Measurements from ENCODE around the gene GPSM1.

The GPSM1 gene

DNA sequence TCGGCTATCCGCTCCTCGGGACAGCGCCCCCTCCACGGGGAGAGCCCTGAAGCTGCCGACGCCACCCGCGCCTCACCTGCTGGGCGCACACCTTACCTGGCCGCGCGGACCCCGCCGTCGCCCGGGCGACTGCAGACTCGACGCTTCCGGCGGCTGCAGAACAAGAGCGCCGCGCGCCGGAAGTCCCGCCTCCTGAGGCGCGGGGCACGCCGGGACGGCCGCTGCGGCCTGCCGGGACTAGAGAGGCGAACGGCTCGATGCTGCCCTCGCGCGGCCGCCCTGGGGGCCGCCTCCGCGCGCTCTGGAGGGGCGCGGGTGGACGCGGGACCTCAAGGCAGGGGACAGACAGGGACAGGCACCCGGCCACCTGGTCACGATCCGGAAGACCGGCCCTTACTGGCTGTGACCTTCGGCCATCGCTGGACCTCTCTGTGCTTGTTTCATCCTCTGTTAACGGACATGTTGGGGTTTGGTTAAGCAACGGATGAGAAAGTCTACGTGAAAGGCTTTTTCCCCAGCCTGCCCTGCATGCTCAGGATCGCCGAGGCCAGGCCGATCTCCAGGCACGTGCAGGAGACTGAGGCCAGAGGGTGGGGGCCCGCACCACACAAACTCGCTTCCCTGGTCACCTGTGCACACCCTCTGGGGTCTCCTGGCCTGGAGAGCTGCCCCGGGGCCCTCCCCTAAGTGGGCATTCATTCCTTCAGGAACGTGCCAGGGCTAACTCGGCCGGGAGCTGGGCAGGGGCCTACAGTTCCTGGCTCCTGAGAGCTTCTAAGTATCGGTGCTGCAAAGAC, 72.9 kb downstream of the GPSM1 start, which contains the start of gene SNAPC4:
Gene SNAPC4, minus strand, starts transcription at position 133 of the 797 bp plus-strand sequence. CDS start 1,742 bp downstream, outside the sequence.
- TF ChIP-seq ZBTB7A (IDR thresholded peaks at IDR 0.05; ENCODE audit: low read depth): peak; percentile 92
- no peak for TF ChIP-seq USF1 (IDR thresholded peaks at IDR 0.05)
- TF ChIP-seq TCF12 (IDR thresholded peaks at IDR 0.05; ENCODE audit: low read depth): no peak; the same call in 1 of the 2 replicates
- no peak for TF ChIP-seq EP300 (IDR thresholded peaks at IDR 0.05; ENCODE audit: borderline replicate concordance)
- no peak for TF ChIP-seq NFIC (IDR thresholded peaks at IDR 0.05)
- no peak for TF ChIP-seq CEBPB (IDR thresholded peaks at IDR 0.05)
- TF ChIP-seq CREB1 (IDR thresholded peaks at IDR 0.05; ENCODE audit: low read depth): no peak; the same call in 1 of the 2 replicates
- TF ChIP-seq YY1 (IDR thresholded peaks at IDR 0.05; ENCODE audit: low read depth): peak; percentile 68
- TF ChIP-seq FOXM1 (IDR thresholded peaks at IDR 0.05; ENCODE audit: borderline replicate concordance, low read depth): no peak
- TF ChIP-seq MAX (IDR thresholded peaks at IDR 0.05): peak; percentile 31; the same call in 1 of the 2 replicates
- TF ChIP-seq TEAD4 (IDR thresholded peaks at IDR 0.05): no peak; the same call in 1 of the 2 replicates
- TF ChIP-seq TAF1 (IDR thresholded peaks at IDR 0.05; ENCODE audit: low read depth): peak; percentile 92
- no peak for TF ChIP-seq EGR1 (IDR thresholded peaks at IDR 0.05)
- no peak for TF ChIP-seq REST (IDR thresholded peaks at IDR 0.05; ENCODE audit: low read depth)
- TF ChIP-seq RAD21 (IDR thresholded peaks at IDR 0.05; ENCODE audit: low read depth): peak; percentile 69; the same call in 1 of the 2 replicates

GRCh38 chr9:136401173-136401922, 74.0 kb downstream of the GPSM1 start:
- TF ChIP-seq RAD21 (IDR thresholded peaks at IDR 0.05; ENCODE audit: low read depth): no peak
- no peak for TF ChIP-seq CEBPB (IDR thresholded peaks at IDR 0.05)
- no peak for TF ChIP-seq REST (IDR thresholded peaks at IDR 0.05; ENCODE audit: low read depth)
- TF ChIP-seq EGR1 (IDR thresholded peaks at IDR 0.05): no peak
- no peak for TF ChIP-seq TEAD4 (IDR thresholded peaks at IDR 0.05)
- TF ChIP-seq YY1 (IDR thresholded peaks at IDR 0.05; ENCODE audit: low read depth): no peak
- TF ChIP-seq USF1 (IDR thresholded peaks at IDR 0.05): no peak
- TF ChIP-seq TAF1 (IDR thresholded peaks at IDR 0.05; ENCODE audit: low read depth): no peak
- no peak for TF ChIP-seq TCF12 (IDR thresholded peaks at IDR 0.05; ENCODE audit: low read depth)
- TF ChIP-seq CREB1 (IDR thresholded peaks at IDR 0.05; ENCODE audit: low read depth): no peak
- TF ChIP-seq MAX (IDR thresholded peaks at IDR 0.05): no peak
- TF ChIP-seq ZBTB7A (IDR thresholded peaks at IDR 0.05; ENCODE audit: low read depth): no peak

DNA sequence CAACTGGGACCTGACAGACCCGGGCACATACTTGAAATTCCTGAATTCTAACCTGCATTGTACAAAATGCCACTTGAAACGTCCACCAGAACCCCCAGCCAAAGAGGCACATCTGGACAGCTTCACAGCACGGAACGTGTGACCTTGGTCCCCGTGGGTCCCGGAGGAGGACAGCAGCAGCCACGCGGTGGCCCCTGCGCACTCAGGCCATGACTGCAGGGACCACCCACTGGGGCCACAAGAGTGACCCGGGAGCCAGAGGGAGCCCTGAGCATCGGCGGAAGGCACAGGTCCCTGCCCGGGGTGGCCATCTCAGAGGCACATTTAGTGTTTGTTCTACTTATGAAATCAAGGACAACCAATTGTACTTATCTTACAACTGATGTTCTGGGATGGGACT, 74.7 kb downstream of the GPSM1 start:
- TF ChIP-seq USF1 (IDR thresholded peaks at IDR 0.05): no peak
- TF ChIP-seq RAD21 (IDR thresholded peaks at IDR 0.05; ENCODE audit: low read depth): no peak
- no peak for TF ChIP-seq FOXM1 (IDR thresholded peaks at IDR 0.05; ENCODE audit: borderline replicate concordance, low read depth)
- no peak for TF ChIP-seq YY1 (IDR thresholded peaks at IDR 0.05; ENCODE audit: low read depth)
- TF ChIP-seq ZBTB7A (IDR thresholded peaks at IDR 0.05; ENCODE audit: low read depth): no peak

GRCh38 chr9:136403538-136403914, 76.2 kb downstream of the GPSM1 start:
- TF ChIP-seq MAX (IDR thresholded peaks at IDR 0.05) (no peak), TEAD4 (IDR thresholded peaks at IDR 0.05) (no peak), CREB1 (IDR thresholded peaks at IDR 0.05; ENCODE audit: low read depth) (no peak), CEBPB (IDR thresholded peaks at IDR 0.05) (no peak), REST (IDR thresholded peaks at IDR 0.05; ENCODE audit: low read depth) (no peak), EP300 (IDR thresholded peaks at IDR 0.05; ENCODE audit: borderline replicate concordance) (no peak), NFIC (IDR thresholded peaks at IDR 0.05) (no peak), FOXM1 (IDR thresholded peaks at IDR 0.05; ENCODE audit: borderline replicate concordance, low read depth) (no peak)
